GM21360 (cell line): ENCODE measurements around the gene DRD3.

ENCODE experiments used
- ATAC-seq: cut with Tn5 transposase; IDR thresholded peaks from one replicate; pipeline ENCODE4 v1.9.1; 2021; ENCODE audit warnings: mild to moderate bottlenecking, moderate library complexity; ENCODE audit not compliant: unreplicated experiment

The DRD3 gene

GRCh38 chr3:114186501-114186900, 7.6 kb upstream of the DRD3 start:
- no peak for ATAC-seq

GRCh38 chr3:114179575-114179974, 723 bp upstream of the DRD3 start:
- ATAC-seq: no peak

- no peak for ATAC-seq
These were observed 2.0 kb downstream of the DRD3 start for GRCh38 chr3:114176890-114177289.

DNA sequence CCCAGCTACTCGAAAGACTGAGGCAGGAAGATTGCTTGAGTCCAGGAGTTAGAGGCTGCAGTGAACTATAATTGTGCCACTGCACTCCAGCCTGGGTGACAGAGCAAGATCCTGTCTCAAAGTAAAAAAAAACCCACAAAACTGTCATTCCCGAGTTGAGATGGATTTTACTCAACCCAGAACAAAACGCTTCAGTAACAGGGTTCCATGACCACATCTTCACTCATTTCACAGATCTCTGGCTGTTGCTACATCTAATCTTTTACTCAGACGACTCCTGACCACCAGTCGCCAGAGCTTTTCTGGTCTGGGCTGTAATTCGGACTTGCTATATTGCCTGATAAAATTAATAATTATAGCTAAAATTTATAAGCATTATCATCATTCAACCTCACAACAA, 2.4 kb downstream of the DRD3 start:
- ATAC-seq: no peak

DNA sequence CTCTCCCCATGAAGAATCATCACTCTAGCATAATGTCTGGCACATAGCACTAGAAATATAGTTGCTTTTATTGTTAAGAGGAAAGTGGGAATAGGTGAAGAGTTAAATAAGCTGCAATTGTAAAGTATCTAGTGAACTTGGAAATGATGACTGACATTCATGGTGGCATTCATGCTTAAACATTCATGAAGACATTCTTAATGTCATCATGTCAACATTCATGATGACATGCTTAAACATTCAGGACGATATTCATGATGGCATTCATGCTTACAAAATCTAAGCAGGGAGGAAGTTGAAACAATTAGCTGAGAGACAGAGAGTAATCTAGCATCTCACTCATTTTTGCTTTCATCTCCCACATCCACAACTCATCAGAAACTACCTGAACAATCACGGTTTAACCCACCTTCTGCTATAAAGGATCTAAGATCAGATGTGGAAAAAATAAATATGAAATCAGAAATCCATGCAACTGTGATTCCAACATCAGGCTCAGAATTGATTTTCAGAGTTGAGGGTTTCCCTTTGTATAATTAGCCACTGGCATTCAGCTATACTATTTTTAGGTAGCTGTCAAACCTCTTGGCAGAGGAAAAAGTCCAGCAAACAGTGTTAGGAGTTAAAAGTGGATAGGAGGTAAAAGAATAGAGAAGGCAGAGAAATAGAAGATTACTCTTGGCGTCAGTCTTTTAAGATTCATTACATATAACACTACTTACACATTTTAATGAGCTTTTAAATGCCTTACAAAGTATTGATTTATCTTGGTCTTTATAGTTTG, 3.5 kb downstream of the DRD3 start:
- ATAC-seq: no peak

DNA sequence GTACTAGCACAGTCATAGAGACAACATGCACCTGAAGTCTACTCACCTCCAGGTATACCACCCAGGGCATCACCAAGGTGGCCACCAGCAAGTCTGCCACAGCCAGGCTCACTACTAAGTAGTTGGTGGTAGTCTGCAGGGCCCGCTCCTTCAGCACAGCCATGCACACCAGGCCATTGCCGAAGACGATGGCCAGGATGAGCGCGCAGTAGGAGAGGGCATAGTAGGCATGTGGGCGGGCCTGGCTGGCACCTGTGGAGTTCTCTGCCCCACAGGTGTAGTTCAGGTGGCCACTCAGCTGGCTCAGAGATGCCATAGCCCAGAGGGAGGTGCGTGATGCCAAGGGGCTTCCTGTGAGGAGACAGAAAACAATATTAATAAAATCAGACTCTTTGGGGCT, 7.2 kb downstream of the DRD3 start:
- ATAC-seq: no peak

DNA sequence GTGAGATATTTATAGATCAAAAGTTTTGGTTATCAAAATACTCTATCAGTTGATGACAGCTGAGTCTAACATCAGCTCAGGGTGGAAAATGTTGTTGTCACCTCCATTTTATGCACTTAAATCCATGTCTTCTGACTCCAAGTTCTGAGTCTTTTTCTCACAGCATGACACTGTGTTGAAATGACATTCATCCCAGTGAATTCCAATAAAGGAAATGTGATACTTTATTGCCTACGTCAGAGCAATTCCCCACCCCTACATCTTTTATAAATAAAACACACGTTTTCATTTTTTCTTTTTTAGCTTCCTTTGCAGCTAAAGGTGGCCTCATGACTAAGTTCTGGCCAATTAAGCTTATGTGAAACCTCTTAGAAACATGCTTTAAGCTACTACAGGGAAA, 10.7 kb downstream of the DRD3 start:
- ATAC-seq: no peak

GRCh38 chr3:114157321-114157720, 21.5 kb downstream of the DRD3 start:
- no peak for ATAC-seq

DNA sequence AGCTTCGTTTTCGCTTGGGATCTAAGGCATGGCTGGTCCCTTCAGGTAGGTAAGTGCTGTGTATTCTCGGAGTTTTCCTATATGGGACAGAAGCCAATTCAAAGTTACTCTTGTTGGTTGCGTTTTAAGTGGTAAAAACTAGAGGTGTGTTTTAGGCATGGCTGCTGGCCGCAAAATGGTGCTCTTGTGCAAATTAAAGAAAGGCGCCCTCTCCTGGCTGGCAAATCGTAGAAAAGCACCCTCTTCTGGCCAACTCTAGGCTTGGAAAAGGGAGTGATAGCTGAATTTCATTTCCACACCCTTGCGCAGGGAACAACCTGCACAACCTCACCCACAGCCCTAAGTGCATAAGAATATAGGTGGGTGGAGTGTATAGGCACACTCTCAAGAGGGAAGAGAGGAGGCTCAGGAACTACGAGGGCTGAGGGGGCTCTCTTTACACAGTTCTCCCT, 23.5 kb downstream of the DRD3 start:
- ATAC-seq: no peak

DNA sequence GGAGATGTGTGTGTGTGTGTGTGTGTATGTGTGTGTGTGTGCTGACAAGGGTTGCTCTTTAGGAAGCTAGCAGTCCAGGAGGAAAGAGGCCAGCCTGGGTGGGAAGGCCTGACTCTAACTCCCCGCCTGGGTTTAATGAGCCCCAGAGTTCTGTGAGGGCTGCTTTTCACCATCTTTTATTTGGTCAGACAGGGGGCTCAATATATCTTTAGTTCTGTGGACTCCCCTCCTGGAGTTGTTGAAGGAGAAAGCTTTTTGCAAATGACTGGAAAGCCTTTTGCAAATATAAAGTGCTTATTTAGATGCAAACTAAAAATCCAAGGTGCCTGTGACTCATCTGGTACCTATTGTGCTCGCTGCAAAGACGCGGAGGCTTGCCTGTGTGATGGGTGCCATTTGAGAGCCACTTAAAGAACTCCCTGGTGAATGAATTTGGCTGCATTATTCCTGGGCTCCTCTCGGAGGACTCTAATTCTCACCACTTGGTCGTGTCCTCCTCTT, 24.5 kb downstream of the DRD3 start:
- no peak for ATAC-seq

DNA sequence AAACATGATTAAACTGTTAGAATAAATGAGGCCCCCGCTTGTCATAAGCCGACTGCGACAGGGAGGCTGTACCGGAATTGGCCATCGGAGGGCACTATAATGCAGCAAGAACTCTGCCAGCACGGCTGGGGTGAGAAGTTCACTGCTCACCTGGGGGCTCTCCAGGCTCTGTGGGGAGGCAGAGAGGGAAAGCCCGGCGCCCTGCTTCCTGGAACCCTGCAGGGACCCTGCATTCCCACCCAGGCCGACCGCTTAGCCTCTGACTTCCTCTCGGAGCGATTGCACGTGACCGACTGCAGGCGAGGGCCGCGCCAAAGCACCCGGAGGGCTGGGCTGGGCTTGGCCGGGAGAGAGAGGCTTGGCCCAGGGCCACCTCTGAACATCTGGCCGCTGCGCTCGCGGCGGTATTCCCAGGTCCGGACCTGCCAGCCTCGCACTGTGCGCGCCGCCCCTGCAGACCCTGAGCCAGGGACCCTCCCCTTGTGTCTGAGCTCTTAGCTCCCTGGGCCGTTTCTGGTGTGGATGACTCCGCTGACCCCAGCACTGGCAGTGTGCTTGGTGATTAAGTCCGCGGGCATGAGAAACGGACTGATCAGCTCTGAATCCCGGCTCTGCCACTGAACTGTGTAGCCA, 26.2 kb downstream of the DRD3 start:
- ATAC-seq: peak; percentile 83

DNA sequence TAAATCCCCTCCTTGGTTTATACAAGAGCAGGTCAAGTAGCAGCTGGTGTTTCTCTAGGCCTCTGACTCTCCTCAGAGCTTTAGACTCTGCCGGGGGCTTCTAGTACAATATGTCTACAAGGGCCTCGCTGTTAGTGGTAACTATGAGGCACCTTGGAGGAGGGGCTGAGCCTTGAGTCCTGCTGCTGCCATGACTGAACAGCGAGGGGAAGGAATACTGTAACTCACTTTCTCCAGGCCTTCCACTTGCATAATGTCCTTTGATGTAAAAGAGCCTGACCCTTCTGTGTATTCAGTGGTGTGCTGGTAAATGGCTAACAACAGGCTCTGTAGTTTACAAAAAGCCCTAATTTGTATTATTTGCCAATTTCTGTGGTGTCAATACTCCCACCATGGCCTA, 27.8 kb downstream of the DRD3 start:
- ATAC-seq: no peak

DNA sequence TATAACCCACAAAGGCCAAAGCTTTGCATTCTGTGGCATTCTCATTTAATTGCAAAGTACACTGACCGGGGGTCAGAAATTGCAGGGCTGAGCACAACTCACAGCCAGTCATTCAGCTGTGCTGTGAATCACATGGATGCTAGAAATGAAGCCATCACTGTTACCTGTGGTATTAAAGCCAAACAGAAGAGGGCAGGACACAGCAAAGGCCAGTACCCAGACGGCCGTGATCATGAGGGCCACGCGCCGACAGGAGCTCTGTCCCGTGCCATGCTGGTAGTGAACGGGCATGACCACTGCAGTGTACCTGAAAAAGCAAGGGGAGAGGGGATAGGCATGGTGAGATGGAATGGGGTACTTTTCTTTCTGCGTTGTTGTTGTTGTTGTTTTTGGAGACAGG, 31.6 kb downstream of the DRD3 start:
- ATAC-seq: no peak

GRCh38 chr3:114144909-114145688, 33.8 kb downstream of the DRD3 start:
- no peak for ATAC-seq

DNA sequence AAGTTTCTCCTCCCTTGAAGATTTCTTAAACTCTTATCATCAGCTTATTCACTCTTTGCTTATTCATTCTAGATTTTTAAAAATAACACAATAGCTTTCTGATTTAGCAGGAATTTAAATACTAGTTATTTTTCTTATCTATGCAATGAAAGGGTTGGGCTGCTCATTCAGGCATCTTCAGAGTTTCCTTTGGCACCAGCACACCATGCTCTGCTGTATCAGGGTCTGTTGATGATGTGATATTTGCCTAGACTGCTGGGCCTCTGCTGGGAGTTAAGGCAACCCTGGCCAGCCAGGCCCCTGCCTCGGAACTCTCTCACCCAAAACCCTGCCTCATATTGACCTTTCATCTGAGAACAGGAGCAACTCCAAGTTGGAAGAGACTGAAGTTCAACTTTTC, 35.0 kb downstream of the DRD3 start:
- no peak for ATAC-seq

DNA sequence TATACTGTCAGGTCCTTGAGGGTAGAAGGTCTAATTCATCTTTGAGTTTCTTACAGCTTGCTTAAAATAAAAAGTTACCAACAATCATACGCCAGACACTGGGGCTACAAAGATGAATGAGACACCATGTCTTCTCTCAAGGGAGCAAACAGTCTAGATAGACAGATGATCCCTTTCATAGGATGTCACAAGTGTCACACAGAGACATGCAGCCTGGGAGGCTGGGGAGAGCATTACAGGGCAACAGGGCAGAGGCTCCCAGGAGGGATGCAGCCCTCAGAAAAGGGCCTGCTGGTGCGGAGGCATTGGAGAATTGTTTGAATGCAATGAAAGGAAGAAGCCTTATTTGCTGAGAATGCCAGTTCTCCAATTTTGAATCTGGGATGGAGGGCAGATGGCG, 39.0 kb downstream of the DRD3 start:
- no peak for ATAC-seq

DNA sequence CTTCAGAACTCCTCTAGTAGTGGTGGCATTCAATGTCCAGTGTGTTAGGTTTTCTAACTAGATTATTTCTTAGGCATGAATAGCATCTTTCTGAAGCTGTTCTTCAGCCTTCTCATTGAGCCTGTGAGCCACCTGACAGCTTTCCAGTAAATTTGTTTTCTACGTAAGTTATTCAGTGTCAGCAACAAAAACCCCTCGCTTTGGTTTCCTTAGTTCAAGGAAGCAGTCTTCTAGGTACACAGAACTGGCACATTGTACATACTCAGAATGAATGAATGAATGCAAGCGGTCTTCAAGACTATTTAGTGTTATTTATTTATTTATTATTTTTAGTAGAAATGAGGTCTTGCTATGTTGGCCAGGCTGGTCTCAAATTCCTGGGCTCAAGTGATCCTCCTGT, 44.9 kb downstream of the DRD3 start:
- no peak for ATAC-seq

DNA sequence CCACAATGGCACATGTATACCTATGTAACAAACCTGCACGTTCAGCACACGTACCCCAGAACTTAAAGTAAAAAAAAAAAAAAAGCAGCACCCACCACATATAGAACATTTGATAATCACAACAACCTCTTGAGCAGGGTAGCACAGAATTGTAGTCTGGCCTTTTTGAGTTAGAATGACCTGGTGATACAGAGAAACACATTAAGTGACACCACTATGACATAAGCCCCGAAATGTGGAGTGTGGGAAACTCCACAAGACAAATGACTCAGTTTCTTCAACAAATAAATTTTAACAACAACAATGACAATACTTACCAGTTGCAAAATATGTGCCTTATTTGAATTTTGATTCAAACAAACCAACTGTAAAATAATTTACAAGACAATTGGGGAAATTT, 46.4 kb downstream of the DRD3 start:
- ATAC-seq: no peak

- no peak for ATAC-seq
These were observed 50.0 kb downstream of the DRD3 start for GRCh38 chr3:114128826-114129225.

DNA sequence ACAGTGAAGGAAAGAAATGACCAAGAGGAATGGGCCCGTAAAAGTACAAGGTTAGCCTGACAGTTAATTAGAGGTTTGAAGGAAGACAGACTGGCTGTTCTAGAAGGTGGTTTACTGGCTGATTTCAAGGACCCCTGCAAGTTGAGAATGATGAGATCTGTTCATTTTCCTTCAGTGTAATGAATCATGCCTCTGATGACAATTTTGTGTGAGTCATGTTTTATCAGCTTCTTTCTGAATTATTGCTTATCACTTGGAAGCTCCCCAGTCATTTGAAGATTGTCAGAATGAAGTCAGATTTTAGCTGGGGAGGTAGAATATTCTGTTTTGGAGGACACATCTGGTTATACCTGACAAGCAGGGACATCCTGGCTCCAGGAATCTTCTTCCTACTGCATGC, 50.6 kb downstream of the DRD3 start:
- ATAC-seq: no peak

DNA sequence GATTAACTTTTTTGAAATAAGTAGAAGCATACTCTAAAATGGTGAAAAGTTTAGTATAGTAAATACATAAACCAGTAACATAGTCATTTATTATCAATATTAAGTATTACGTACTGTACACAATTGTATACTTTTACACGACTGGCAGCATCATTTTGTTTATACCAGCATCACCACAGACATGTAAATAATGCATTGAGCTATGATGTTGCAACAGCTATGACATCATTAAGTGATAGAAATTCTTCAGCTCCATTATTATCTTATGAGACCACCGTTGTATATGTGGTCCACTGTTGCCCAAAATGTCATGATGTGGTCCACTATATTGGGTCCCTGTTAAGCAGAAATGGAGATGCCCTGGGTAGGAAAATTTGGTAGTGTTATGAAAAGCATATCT, 51.3 kb downstream of the DRD3 start:
- ATAC-seq: no peak

DNA sequence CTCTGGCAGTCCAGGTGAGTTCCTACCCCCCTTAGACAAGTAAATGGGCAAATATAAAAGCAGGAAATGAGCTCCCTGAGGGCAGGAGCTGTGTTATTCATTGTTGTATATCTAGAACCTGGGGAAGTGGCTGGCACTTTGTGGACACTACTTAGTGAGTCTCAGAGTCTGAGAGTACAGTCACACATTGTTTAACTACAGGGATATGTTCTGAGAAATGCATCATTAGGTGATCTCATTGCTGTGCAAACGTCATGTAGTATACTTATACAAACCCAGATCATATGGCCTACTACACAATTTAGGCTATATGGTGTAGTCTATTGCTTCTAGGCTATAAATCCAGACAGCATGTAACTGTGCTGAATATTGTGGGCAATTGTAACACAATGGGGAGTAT, 52.4 kb downstream of the DRD3 start:
- no peak for ATAC-seq
